GM19023 (cell line): ENCODE data around the gene FHIT.
"Not testable (repeated sequence)": the region's sequence is repeated elsewhere in the genome, so short reads cannot be mapped to it uniquely, and the experiment has no call there.

Source experiments
- ATAC-seq: cut with Tn5 transposase; IDR thresholded peaks from one replicate; pipeline ENCODE4 v1.9.1; 2021; ENCODE audit warnings: mild to moderate bottlenecking, moderate library complexity; ENCODE audit not compliant: unreplicated experiment

Gene FHIT

GRCh38 chr3:60585918-60586317 lies 665.3 kb downstream of the FHIT start:
- ATAC-seq: no peak

DNA sequence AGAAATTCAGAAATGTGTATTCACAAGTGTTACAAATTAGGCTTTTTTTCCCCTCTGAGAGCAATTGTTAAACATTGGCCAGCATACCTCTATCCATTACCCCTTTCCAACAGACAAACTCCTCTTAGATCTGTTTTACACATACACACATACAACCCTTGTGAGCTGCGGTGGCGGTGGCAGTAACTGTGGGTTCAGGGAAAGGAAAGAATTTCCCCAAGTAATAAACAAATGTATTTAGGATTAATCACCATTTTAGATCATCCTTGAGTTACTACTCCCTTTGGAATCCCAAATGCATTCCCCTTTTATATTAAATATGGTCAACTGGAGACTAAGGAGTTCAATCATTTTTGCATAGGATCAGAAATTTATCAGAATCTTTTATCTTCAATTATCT lies 667.0 kb downstream of the FHIT start:
- no peak for ATAC-seq

DNA sequence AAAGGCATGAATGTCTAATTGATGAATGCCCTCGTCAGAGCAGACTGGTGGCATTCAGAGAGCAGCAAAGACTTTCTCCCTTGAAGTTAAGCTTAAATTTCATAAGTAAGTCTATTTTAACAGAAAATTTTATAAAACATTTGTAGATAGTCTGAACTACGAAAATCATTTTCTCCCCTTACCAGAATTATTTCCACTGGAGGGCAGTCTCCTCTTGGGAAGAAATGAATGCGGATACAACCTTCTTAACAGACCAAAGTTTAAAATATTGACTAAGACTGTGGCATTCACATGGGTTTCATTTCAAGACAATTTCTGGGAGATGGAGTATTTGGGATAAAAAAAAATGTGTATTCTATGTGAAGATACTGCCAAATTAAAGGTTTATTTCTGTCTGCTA lies 669.0 kb downstream of the FHIT start:
- no peak for ATAC-seq

- no peak for ATAC-seq
These were observed 670.4 kb downstream of the FHIT start for GRCh38 chr3:60580809-60581208.

DNA sequence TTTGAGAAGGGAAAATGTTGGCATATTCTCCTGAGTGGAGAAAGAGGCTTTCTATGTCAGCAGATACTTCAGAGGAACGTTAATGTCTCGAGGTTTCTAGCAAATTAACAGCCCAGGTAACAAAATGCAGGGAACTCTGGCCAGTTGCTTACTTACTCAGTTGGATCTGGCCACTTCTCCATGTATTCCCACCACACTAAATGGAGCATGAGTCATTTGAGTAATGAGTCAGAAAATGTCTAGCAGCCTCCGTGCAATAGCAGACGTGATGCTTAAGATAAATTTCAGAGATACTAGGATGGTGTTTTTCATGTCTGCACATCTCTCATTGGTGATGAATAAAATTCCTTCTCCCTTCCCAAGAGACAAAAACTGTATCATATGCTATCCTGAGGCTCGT lies 671.5 kb downstream of the FHIT start:
- no peak for ATAC-seq

GRCh38 chr3:60578936-60579335 lies 672.3 kb downstream of the FHIT start:
- no peak for ATAC-seq

- ATAC-seq: no peak
These were observed 673.7 kb downstream of the FHIT start for GRCh38 chr3:60577601-60578000.

GRCh38 chr3:60575718-60576272 lies 675.5 kb downstream of the FHIT start:
- no peak for ATAC-seq

GRCh38 chr3:60574046-60574769 lies 677.0 kb downstream of the FHIT start:
- ATAC-seq: no peak

GRCh38 chr3:60573494-60573893 lies 677.8 kb downstream of the FHIT start:
- ATAC-seq: no peak

DNA sequence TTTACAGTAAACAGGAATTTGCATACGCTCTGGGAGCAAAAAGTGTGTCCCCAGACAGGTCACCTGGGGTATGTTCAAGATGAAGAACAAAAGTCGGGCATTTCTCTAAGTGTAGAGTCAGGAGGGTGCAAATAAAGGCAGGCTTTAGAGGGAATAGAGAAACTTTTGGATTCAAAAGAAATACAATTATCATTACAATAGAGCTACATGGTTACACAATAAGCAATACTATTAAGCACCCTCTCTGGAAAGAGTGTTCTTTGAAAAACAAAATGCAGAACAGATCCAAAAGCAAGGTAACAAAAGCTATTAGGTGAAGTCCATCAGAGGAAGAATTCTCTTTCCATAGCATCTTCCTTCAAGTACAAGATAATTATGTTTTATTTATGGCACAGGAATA lies 679.7 kb downstream of the FHIT start:
- no peak for ATAC-seq

GRCh38 chr3:60557122-60557521 lies 694.1 kb downstream of the FHIT start:
- no peak for ATAC-seq

- peak; percentile 88 for ATAC-seq
These were observed 695.4 kb downstream of the FHIT start for GRCh38 chr3:60555686-60556354.

- ATAC-seq: no peak
These were observed 698.1 kb downstream of the FHIT start for GRCh38 chr3:60553144-60553543.

DNA sequence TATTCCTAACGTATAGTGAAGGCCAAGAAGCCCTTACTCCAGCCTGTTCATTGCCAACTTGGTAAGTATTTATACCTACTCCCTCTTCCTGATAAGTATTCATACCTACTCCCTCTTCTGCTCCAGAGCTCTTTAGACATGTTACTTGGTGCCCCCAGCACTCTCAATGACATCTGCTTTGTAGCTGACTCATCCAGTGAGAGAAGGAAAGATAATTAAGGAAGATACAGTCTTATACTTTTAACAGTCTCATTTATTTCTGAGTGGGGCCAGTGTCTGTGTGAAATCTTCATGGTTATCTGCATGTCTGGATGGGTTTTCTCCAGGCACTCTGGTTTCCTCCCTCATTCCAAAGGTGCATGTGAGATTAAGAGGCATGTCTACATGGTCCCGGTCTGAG lies 698.7 kb downstream of the FHIT start:
- ATAC-seq: no peak

GRCh38 chr3:60551455-60552209 lies 699.6 kb downstream of the FHIT start:
- ATAC-seq: no peak

GRCh38 chr3:60549863-60550262 lies 701.4 kb downstream of the FHIT start:
- no peak for ATAC-seq

GRCh38 chr3:60542995-60543394 lies 708.3 kb downstream of the FHIT start:
- ATAC-seq: no peak

- ATAC-seq: not testable (repeated sequence)
These were observed 711.9 kb downstream of the FHIT start for GRCh38 chr3:60539394-60539793.

DNA sequence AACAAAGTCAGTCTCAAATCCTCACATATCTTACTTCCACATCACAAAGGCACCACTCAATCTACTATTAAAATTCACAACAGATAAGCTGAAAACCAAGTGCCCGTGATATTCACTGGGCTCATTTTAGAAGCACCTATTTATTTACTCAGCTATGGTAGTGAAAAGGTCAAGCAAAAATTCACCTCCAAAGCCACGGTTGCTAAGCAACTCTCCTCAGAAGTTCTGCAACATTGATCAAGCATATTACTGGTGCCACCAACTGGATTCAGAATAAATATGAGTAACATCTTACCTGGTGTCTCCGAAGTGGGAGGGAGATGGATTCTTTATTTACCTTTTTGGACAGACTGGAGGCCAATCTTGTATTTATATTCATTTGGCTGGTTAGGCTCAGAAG lies 714.8 kb downstream of the FHIT start:
- ATAC-seq: no peak

DNA sequence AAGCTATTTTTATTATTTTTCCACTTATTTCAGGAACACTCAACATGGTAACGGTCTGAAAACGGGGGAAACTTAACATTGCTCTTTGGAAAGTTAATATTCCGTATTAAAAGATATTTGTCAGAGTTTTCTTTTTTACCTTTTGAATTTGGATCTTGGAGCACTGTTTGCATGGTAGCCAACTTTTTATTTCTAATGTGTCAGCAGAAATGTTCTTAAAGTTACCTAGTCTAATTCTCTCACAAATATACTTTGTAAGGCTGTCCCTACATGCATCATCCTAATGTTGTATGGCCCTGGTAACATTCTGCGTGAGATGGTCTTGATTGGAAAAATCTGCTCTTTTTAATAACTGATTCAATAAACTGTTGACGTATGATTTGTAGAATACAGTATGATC lies 719.5 kb downstream of the FHIT start:
- no peak for ATAC-seq

GRCh38 chr3:60528651-60529050 lies 722.6 kb downstream of the FHIT start:
- no peak for ATAC-seq
